Measurements from ENCODE around the gene BRPF3. TPM values are rescaled to one million over a fixed set of nuclear protein-coding genes. Genes with fewer than 3 reads are reported as not detected.

BRPF3 gene
- total RNA-seq, 1 experiment from 2014 or later = 30.4 TPM

DNA sequence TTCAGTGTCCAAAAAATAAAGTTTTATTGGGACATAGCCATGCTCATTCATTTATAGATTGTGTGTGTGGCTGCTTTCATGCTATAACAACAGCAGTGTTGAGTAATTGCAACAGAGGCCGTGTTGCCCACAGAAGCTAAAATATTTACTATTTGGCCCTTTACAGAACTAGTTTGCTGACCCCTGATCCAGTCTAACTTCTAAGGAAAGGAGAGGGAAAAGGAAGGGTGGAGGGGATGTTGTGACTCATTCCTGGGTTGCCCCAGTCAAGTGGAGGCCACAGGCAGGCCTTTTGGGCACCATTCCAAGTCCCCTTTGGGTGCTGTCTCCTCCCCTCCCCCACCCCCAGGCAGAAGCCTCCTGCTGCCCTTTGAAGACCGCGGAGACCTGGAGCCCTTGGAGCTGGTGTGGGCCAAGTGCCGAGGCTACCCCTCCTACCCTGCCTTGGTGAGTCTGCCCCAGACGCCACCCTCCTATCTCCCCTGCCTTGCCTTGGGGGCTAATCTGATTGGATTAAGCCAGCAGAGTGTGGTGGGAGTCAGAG lies 28.4 kb downstream of the BRPF3 start (continued):
- TF ChIP-seq, protein P1, sequence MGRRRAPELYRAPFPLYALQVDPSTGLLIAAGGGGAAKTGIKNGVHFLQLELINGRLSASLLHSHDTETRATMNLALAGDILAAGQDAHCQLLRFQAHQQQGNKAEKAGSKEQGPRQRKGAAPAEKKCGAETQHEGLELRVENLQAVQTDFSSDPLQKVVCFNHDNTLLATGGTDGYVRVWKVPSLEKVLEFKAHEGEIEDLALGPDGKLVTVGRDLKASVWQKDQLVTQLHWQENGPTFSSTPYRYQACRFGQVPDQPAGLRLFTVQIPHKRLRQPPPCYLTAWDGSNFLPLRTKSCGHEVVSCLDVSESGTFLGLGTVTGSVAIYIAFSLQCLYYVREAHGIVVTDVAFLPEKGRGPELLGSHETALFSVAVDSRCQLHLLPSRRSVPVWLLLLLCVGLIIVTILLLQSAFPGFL (CRISPR knock-in tag; IDR thresholded peaks at IDR 0.05; ENCODE audit: borderline replicate concordance) = no peak
- TF ChIP-seq, protein P2, sequence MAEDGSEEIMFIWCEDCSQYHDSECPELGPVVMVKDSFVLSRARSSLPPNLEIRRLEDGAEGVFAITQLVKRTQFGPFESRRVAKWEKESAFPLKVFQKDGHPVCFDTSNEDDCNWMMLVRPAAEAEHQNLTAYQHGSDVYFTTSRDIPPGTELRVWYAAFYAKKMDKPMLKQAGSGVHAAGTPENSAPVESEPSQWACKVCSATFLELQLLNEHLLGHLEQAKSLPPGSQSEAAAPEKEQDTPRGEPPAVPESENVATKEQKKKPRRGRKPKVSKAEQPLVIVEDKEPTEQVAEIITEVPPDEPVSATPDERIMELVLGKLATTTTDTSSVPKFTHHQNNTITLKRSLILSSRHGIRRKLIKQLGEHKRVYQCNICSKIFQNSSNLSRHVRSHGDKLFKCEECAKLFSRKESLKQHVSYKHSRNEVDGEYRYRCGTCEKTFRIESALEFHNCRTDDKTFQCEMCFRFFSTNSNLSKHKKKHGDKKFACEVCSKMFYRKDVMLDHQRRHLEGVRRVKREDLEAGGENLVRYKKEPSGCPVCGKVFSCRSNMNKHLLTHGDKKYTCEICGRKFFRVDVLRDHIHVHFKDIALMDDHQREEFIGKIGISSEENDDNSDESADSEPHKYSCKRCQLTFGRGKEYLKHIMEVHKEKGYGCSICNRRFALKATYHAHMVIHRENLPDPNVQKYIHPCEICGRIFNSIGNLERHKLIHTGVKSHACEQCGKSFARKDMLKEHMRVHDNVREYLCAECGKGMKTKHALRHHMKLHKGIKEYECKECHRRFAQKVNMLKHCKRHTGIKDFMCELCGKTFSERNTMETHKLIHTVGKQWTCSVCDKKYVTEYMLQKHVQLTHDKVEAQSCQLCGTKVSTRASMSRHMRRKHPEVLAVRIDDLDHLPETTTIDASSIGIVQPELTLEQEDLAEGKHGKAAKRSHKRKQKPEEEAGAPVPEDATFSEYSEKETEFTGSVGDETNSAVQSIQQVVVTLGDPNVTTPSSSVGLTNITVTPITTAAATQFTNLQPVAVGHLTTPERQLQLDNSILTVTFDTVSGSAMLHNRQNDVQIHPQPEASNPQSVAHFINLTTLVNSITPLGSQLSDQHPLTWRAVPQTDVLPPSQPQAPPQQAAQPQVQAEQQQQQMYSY (CRISPR knock-in tag; IDR thresholded peaks at IDR 0.05) = no peak
- TF ChIP-seq IRF2 (CRISPR knock-in tag; IDR thresholded peaks at IDR 0.05; ENCODE audit: borderline replicate concordance, low read depth) = no peak
- TF ChIP-seq, protein P3, sequence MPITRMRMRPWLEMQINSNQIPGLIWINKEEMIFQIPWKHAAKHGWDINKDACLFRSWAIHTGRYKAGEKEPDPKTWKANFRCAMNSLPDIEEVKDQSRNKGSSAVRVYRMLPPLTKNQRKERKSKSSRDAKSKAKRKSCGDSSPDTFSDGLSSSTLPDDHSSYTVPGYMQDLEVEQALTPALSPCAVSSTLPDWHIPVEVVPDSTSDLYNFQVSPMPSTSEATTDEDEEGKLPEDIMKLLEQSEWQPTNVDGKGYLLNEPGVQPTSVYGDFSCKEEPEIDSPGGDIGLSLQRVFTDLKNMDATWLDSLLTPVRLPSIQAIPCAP (CRISPR knock-in tag; IDR thresholded peaks at IDR 0.05) = no peak
- no peak for TF ChIP-seq OVOL2 (CRISPR knock-in tag; IDR thresholded peaks at IDR 0.05; ENCODE audit: borderline replicate concordance)

DNA sequence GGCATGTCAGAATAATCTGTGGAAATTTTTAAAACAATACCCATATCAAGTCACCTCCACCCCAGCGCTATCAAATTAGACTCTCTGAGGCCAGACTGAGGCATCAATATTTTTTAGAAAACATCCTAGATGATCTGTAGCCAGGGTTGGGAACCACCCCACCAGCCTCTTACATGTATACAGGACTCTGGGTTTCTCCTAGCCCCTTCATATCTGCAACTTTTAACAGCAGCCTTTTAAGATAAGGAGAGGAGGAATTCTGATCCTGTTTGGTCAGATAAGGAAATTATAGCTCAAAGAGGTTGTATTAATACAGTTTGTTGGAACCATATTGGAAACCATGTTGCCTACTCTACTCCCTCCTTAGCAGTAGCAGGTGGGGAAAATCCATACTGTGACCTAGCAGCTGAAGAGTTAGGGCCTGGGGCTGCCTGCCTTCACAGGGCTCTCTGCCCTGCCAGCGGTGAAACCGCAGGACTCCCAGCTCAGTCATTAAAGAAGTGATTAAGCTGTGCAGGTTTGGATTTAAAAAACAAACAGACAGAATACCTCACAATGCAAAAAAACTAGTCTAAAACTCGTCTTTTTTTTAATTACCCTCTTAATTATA lies 30.0 kb downstream of the BRPF3 start:
- CTCF ChIA-PET = no interaction called here
- ATAC-seq (no peak), DNase-seq (ENCODE audit: low spot score) (no peak)
- Mint-ChIP-seq H3K9me3 (no peaks in the 10 kb centered on the region), H3K27me3 (ENCODE audit: low read depth) (no peaks in the 10 kb centered on the region), H3K36me3 (peaks cover 52% of the 10 kb centered on the region), H3K27ac (no peak overlapping the region), H3K4me3 (no peak overlapping the region), H3K4me1 (no peaks in the 10 kb centered on the region)
- POLR2A ChIA-PET = no interaction called here
- TF ChIP-seq SP1 (CRISPR knock-in tag; conservative IDR thresholded peaks at IDR 0.05) (no peak), NFE2L1 (CRISPR knock-in tag; IDR thresholded peaks at IDR 0.05) (no peak), ZNF396 (CRISPR knock-in tag; IDR thresholded peaks at IDR 0.05; ENCODE audit: borderline replicate concordance) (no peak), ZNF671 (CRISPR knock-in tag; IDR thresholded peaks at IDR 0.05) (no peak), ETV6 (CRISPR knock-in tag; IDR thresholded peaks at IDR 0.05) (no peak), ZNF317 (CRISPR knock-in tag; IDR thresholded peaks at IDR 0.05; ENCODE audit: borderline replicate concordance, low read depth) (no peak), KAT7 (CRISPR knock-in tag; IDR thresholded peaks at IDR 0.05; ENCODE audit: borderline replicate concordance) (no peak), FOXJ3 (CRISPR knock-in tag; IDR thresholded peaks at IDR 0.05; ENCODE audit: borderline replicate concordance) (no peak), JAZF1 (CRISPR knock-in tag; IDR thresholded peaks at IDR 0.05) (no peak)
- TF ChIP-seq, protein P4, sequence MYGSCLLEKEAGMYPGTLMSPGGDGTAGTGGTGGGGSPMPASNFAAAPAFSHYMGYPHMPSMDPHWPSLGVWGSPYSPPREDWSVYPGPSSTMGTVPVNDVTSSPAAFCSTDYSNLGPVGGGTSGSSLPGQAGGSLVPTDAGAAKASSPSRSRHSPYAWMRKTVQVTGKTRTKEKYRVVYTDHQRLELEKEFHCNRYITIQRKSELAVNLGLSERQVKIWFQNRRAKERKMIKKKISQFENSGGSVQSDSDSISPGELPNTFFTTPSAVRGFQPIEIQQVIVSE (CRISPR knock-in tag; IDR thresholded peaks at IDR 0.05; ENCODE audit: borderline replicate concordance) = no peak
- TF ChIP-seq, protein P5, sequence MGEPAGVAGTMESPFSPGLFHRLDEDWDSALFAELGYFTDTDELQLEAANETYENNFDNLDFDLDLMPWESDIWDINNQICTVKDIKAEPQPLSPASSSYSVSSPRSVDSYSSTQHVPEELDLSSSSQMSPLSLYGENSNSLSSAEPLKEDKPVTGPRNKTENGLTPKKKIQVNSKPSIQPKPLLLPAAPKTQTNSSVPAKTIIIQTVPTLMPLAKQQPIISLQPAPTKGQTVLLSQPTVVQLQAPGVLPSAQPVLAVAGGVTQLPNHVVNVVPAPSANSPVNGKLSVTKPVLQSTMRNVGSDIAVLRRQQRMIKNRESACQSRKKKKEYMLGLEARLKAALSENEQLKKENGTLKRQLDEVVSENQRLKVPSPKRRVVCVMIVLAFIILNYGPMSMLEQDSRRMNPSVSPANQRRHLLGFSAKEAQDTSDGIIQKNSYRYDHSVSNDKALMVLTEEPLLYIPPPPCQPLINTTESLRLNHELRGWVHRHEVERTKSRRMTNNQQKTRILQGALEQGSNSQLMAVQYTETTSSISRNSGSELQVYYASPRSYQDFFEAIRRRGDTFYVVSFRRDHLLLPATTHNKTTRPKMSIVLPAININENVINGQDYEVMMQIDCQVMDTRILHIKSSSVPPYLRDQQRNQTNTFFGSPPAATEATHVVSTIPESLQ (CRISPR knock-in tag; IDR thresholded peaks at IDR 0.05) = no peak
- TF ChIP-seq, protein P6, sequence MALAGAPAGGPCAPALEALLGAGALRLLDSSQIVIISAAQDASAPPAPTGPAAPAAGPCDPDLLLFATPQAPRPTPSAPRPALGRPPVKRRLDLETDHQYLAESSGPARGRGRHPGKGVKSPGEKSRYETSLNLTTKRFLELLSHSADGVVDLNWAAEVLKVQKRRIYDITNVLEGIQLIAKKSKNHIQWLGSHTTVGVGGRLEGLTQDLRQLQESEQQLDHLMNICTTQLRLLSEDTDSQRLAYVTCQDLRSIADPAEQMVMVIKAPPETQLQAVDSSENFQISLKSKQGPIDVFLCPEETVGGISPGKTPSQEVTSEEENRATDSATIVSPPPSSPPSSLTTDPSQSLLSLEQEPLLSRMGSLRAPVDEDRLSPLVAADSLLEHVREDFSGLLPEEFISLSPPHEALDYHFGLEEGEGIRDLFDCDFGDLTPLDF (CRISPR knock-in tag; IDR thresholded peaks at IDR 0.05) = no peak
- TF ChIP-seq, protein P7, sequence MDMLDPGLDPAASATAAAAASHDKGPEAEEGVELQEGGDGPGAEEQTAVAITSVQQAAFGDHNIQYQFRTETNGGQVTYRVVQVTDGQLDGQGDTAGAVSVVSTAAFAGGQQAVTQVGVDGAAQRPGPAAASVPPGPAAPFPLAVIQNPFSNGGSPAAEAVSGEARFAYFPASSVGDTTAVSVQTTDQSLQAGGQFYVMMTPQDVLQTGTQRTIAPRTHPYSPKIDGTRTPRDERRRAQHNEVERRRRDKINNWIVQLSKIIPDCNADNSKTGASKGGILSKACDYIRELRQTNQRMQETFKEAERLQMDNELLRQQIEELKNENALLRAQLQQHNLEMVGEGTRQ (CRISPR knock-in tag; IDR thresholded peaks at IDR 0.05) = no peak
- TF ChIP-seq, protein P8, sequence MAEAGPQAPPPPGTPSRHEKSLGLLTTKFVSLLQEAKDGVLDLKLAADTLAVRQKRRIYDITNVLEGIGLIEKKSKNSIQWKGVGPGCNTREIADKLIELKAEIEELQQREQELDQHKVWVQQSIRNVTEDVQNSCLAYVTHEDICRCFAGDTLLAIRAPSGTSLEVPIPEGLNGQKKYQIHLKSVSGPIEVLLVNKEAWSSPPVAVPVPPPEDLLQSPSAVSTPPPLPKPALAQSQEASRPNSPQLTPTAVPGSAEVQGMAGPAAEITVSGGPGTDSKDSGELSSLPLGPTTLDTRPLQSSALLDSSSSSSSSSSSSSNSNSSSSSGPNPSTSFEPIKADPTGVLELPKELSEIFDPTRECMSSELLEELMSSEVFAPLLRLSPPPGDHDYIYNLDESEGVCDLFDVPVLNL (CRISPR knock-in tag; IDR thresholded peaks at IDR 0.05; ENCODE audit: borderline replicate concordance, low read depth) = no peak
- TF ChIP-seq, protein P9, sequence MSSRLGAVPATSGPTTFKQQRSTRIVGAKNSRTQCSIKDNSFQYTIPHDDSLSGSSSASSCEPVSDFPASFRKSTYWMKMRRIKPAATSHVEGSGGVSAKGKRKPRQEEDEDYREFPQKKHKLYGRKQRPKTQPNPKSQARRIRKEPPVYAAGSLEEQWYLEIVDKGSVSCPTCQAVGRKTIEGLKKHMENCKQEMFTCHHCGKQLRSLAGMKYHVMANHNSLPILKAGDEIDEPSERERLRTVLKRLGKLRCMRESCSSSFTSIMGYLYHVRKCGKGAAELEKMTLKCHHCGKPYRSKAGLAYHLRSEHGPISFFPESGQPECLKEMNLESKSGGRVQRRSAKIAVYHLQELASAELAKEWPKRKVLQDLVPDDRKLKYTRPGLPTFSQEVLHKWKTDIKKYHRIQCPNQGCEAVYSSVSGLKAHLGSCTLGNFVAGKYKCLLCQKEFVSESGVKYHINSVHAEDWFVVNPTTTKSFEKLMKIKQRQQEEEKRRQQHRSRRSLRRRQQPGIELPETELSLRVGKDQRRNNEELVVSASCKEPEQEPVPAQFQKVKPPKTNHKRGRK (CRISPR knock-in tag; IDR thresholded peaks at IDR 0.05; ENCODE audit: borderline replicate concordance) = no peak
- TF ChIP-seq, protein P10, sequence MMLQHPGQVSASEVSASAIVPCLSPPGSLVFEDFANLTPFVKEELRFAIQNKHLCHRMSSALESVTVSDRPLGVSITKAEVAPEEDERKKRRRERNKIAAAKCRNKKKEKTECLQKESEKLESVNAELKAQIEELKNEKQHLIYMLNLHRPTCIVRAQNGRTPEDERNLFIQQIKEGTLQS (CRISPR knock-in tag; conservative IDR thresholded peaks at IDR 0.05) = no peak

All from WTC11 (cell line).